ENCODE results near the gene WNT9B.

DNA sequence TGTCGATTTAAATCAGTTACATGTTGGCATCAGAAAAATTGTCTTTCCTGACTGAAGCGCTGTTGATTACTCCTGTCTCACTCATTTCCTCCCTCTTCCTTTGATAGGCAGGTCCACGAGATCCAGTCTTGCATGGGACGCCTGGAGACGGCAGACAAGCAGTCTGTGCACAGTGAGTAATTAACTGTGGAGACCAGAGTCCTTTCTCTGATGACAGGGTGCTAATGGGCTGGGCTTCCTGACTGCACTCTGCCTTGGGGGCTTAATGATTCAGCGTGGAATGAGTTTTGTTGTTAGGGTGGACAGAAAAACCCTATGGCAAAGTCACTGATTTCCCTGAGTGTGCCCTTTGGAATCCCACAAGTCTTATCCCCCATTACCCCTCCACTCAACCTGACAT lies 78.0 kb downstream of the WNT9B start:
- TF ChIP-seq, protein P1, sequence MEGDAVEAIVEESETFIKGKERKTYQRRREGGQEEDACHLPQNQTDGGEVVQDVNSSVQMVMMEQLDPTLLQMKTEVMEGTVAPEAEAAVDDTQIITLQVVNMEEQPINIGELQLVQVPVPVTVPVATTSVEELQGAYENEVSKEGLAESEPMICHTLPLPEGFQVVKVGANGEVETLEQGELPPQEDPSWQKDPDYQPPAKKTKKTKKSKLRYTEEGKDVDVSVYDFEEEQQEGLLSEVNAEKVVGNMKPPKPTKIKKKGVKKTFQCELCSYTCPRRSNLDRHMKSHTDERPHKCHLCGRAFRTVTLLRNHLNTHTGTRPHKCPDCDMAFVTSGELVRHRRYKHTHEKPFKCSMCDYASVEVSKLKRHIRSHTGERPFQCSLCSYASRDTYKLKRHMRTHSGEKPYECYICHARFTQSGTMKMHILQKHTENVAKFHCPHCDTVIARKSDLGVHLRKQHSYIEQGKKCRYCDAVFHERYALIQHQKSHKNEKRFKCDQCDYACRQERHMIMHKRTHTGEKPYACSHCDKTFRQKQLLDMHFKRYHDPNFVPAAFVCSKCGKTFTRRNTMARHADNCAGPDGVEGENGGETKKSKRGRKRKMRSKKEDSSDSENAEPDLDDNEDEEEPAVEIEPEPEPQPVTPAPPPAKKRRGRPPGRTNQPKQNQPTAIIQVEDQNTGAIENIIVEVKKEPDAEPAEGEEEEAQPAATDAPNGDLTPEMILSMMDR (IDR thresholded peaks at IDR 0.05), result no peak
- TF ChIP-seq ZFX (IDR thresholded peaks at IDR 0.05; ENCODE audit: borderline replicate concordance), result no peak
